Activated CD4-positive, alpha-beta T cell treated with anti-CD3 and anti-CD28 coated beads, Interleukin-2, amount 10 ng/mL, durations not matched to agents 7 days and 5 days (primary cell): Measurements from ENCODE around the gene STRN3. TPM values are rescaled to one million over a fixed set of nuclear protein-coding genes. Genes with fewer than 3 reads are reported as not detected.
"Not testable (repeated sequence)": the region's sequence is repeated elsewhere in the genome, so short reads cannot be mapped to it uniquely, and the experiment has no call there.

Experiments
- CTCF ChIA-PET: fragments of 350-600 bp; sonication (Branson Sonifier 250); formaldehyde crosslinking; loops from one replicate; lab custom pipeline; 2021; ENCODE audit warnings: antibody characterized with exemption; lab: Charles Lee
- POLR2A ChIA-PET: fragments of 350-600 bp; sonication (Branson Sonifier 250); formaldehyde crosslinking; loops from one replicate; lab custom pipeline; 2021; ENCODE audit warnings: antibody characterized with exemption; lab: Charles Lee
- DNase-seq: peaks from one replicate; pipeline ENCODE4 v3.0.0-alpha.2; 2020
- H3K27ac Mint-ChIP-seq: one replicate; pipeline ENCODE4 v1.8.0; 2021; ENCODE audit warnings: mild to moderate bottlenecking, moderate library complexity, mixed read lengths
- H3K27me3 Mint-ChIP-seq: one replicate; pipeline ENCODE4 v1.8.0; 2021; ENCODE audit warnings: mixed read lengths
- H3K36me3 Mint-ChIP-seq: one replicate; pipeline ENCODE4 v1.8.0; 2021; ENCODE audit warnings: low read depth, mixed read lengths
- H3K4me1 Mint-ChIP-seq: one replicate; pipeline ENCODE4 v1.8.0; 2021; ENCODE audit warnings: mixed read lengths
- H3K4me3 Mint-ChIP-seq: one replicate; pipeline ENCODE4 v1.8.0; 2021; ENCODE audit warnings: mild to moderate bottlenecking, moderate library complexity, mixed read lengths
- H3K9me3 Mint-ChIP-seq: one replicate; pipeline ENCODE4 v1.8.0; 2021; ENCODE audit warnings: mixed read lengths
- total RNA-seq, 2 experiments: library from RNA; stranded (reverse); gene quantifications; one replicate each; pipeline ENCODE4 v1.2.3, GENCODE V29; 2021

STRN3 gene
- total RNA-seq, 2 experiments from 2014 or later = 20.4 TPM

- Mint-ChIP-seq H3K4me3 (no peak overlapping the region), H3K27ac (no peak overlapping the region), H3K4me1 (peaks cover 3% of the 10 kb centered on the region), H3K27me3 (no peaks in the 10 kb centered on the region), H3K9me3 (no peaks in the 10 kb centered on the region), H3K36me3 (peaks cover 15% of the 10 kb centered on the region)
- POLR2A ChIA-PET = interaction anchor here (0.6 kb wide), 1 partner anchor 13 kb away, joined by 3 read pairs; no protein-coding TSS in a partner anchor
- no peak for DNase-seq
- CTCF ChIA-PET = interaction anchor here (1.6 kb wide), 1 partner anchor 9 kb away, joined by 4 read pairs; no protein-coding TSS in a partner anchor
These were observed 68.3 kb downstream of the STRN3 start for GRCh38 chr14:30957813-30958370.

- no peak for DNase-seq
- POLR2A ChIA-PET = no interaction called here
- Mint-ChIP-seq H3K27ac (no peak overlapping the region), H3K9me3 (no peaks in the 10 kb centered on the region), H3K27me3 (no peaks in the 10 kb centered on the region), H3K4me3 (no peak overlapping the region), H3K4me1 (peaks cover 2% of the 10 kb centered on the region), H3K36me3 (peaks cover 37% of the 10 kb centered on the region)
- CTCF ChIA-PET = interaction anchor here (0.6 kb wide), 1 partner anchor 128 kb away, joined by 4 read pairs; no protein-coding TSS in a partner anchor
These were observed 76.5 kb downstream of the STRN3 start for GRCh38 chr14:30949651-30950050.

GRCh38 chr14:30943694-30944093 lies 82.5 kb downstream of the STRN3 start:
- no peak overlapping the region for H3K27ac Mint-ChIP-seq
- ChIA-PET CTCF (interaction anchor here (0.8 kb wide), 1 partner anchor 26 kb away, joined by 3 read pairs; no protein-coding TSS in a partner anchor), POLR2A (interaction anchor here (0.6 kb wide), 1 partner anchor 341 kb away, joined by 3 read pairs; no protein-coding TSS in a partner anchor)
- H3K36me3 Mint-ChIP-seq = peaks cover 33% of the 10 kb centered on the region
- no peak overlapping the region for H3K4me3 Mint-ChIP-seq
- DNase-seq = no peak
- no peaks in the 10 kb centered on the region for H3K27me3 Mint-ChIP-seq
- H3K4me1 Mint-ChIP-seq = no peaks in the 10 kb centered on the region
- no peaks in the 10 kb centered on the region for H3K9me3 Mint-ChIP-seq

- ChIA-PET POLR2A (no interaction called here), CTCF (interaction anchor here (1.1 kb wide), 2 partner anchors 10 to 18 kb away, joined by 3 to 4 read pairs; no protein-coding TSS in a partner anchor)
- H3K27ac Mint-ChIP-seq = no peak overlapping the region
- DNase-seq = no peak
- no peak overlapping the region for H3K4me3 Mint-ChIP-seq
- no peaks in the 10 kb centered on the region for H3K4me1 Mint-ChIP-seq
- H3K36me3 Mint-ChIP-seq = peaks cover 21% of the 10 kb centered on the region
- H3K27me3 Mint-ChIP-seq = no peaks in the 10 kb centered on the region
- H3K9me3 Mint-ChIP-seq = no peaks in the 10 kb centered on the region
These were observed 85.3 kb downstream of the STRN3 start for GRCh38 chr14:30940886-30941285.

- no peak overlapping the region for H3K4me3 Mint-ChIP-seq
- H3K9me3 Mint-ChIP-seq = no peaks in the 10 kb centered on the region
- no peak overlapping the region for H3K27ac Mint-ChIP-seq
- ChIA-PET POLR2A (no interaction called here), CTCF (no interaction called here)
- H3K36me3 Mint-ChIP-seq = peaks cover 23% of the 10 kb centered on the region
- H3K27me3 Mint-ChIP-seq = no peaks in the 10 kb centered on the region
- no peak for DNase-seq
- no peaks in the 10 kb centered on the region for H3K4me1 Mint-ChIP-seq
These were observed 87.6 kb downstream of the STRN3 start for GRCh38 chr14:30938617-30939016.

- H3K4me3 Mint-ChIP-seq = no peak overlapping the region
- H3K9me3 Mint-ChIP-seq = no peaks in the 10 kb centered on the region
- H3K36me3 Mint-ChIP-seq = peaks cover 18% of the 10 kb centered on the region
- H3K4me1 Mint-ChIP-seq = no peaks in the 10 kb centered on the region
- ChIA-PET POLR2A (no interaction called here), CTCF (no interaction called here)
- H3K27me3 Mint-ChIP-seq = no peaks in the 10 kb centered on the region
- no peak overlapping the region for H3K27ac Mint-ChIP-seq
- DNase-seq = no peak
These were observed 90.7 kb downstream of the STRN3 start for GRCh38 chr14:30935445-30935844.

- H3K27me3 Mint-ChIP-seq, H3K4me1 Mint-ChIP-seq, H3K4me3 Mint-ChIP-seq, DNase-seq, H3K27ac Mint-ChIP-seq, CTCF ChIA-PET, POLR2A ChIA-PET, H3K9me3 Mint-ChIP-seq: not testable (repeated sequence)
- peaks cover 15% of the 10 kb centered on the region for H3K36me3 Mint-ChIP-seq
These were observed 92.2 kb downstream of the STRN3 start for GRCh38 chr14:30933937-30934336.

GRCh38 chr14:30928462-30928861 lies 97.7 kb downstream of the STRN3 start:
- no peak for DNase-seq
- Mint-ChIP-seq H3K36me3 (peaks cover 8% of the 10 kb centered on the region), H3K4me3 (no peak overlapping the region), H3K27me3 (no peaks in the 10 kb centered on the region), H3K4me1 (peaks cover 11% of the 10 kb centered on the region), H3K9me3 (no peaks in the 10 kb centered on the region), H3K27ac (no peak overlapping the region)
- POLR2A ChIA-PET = no interaction called here
- CTCF ChIA-PET = no interaction called here

GRCh38 chr14:30925254-30925653 lies 100.9 kb downstream of the STRN3 start:
- Mint-ChIP-seq H3K9me3 (no peaks in the 10 kb centered on the region), H3K4me1 (peaks cover 25% of the 10 kb centered on the region), H3K4me3 (no peak overlapping the region), H3K27ac (no peak overlapping the region), H3K27me3 (no peaks in the 10 kb centered on the region), H3K36me3 (peaks cover 10% of the 10 kb centered on the region)
- no peak for DNase-seq
- ChIA-PET POLR2A (no interaction called here), CTCF (no interaction called here)

- no peak for DNase-seq
- ChIA-PET POLR2A (no interaction called here), CTCF (no interaction called here)
- peaks cover 14% of the 10 kb centered on the region for H3K4me1 Mint-ChIP-seq
- peaks cover 18% of the 10 kb centered on the region for H3K36me3 Mint-ChIP-seq
- H3K27me3 Mint-ChIP-seq = no peaks in the 10 kb centered on the region
- H3K9me3 Mint-ChIP-seq = no peaks in the 10 kb centered on the region
- H3K27ac Mint-ChIP-seq = no peak overlapping the region
- H3K4me3 Mint-ChIP-seq = no peak overlapping the region
These were observed 104.4 kb downstream of the STRN3 start for GRCh38 chr14:30921788-30922187.

GRCh38 chr14:30921305-30921704 lies 104.9 kb downstream of the STRN3 start:
- peaks cover 19% of the 10 kb centered on the region for H3K36me3 Mint-ChIP-seq
- H3K27ac Mint-ChIP-seq = no peak overlapping the region
- H3K4me3 Mint-ChIP-seq = no peak overlapping the region
- DNase-seq = no peak
- POLR2A ChIA-PET = no interaction called here
- H3K9me3 Mint-ChIP-seq = no peaks in the 10 kb centered on the region
- peaks cover 14% of the 10 kb centered on the region for H3K4me1 Mint-ChIP-seq
- CTCF ChIA-PET = interaction anchor here (0.6 kb wide), 1 partner anchor 39 kb away, joined by 6 read pairs; no protein-coding TSS in a partner anchor
- H3K27me3 Mint-ChIP-seq = no peaks in the 10 kb centered on the region

GRCh38 chr14:30915596-30915995 lies 110.6 kb downstream of the STRN3 start:
- ChIA-PET CTCF (no interaction called here), POLR2A (no interaction called here)
- no peaks in the 10 kb centered on the region for H3K9me3 Mint-ChIP-seq
- no peak overlapping the region for H3K4me3 Mint-ChIP-seq
- H3K27ac Mint-ChIP-seq = no peak overlapping the region
- H3K4me1 Mint-ChIP-seq = peaks cover 2% of the 10 kb centered on the region
- no peaks in the 10 kb centered on the region for H3K27me3 Mint-ChIP-seq
- peaks cover 18% of the 10 kb centered on the region for H3K36me3 Mint-ChIP-seq
- no peak for DNase-seq

GRCh38 chr14:30914812-30915211 lies 111.4 kb downstream of the STRN3 start:
- ChIA-PET CTCF (interaction anchor here (0.6 to 1.0 kb wide), 2 partner anchors 187 to 339 kb away, joined by 3 to 4 read pairs; no protein-coding TSS in a partner anchor), POLR2A (no interaction called here)
- Mint-ChIP-seq H3K9me3 (no peaks in the 10 kb centered on the region), H3K4me3 (no peak overlapping the region), H3K27me3 (no peaks in the 10 kb centered on the region), H3K27ac (no peak overlapping the region), H3K4me1 (no peaks in the 10 kb centered on the region), H3K36me3 (peaks cover 18% of the 10 kb centered on the region)
- no peak for DNase-seq
